ENCODE data around the gene AQP3.
"Not testable (repeated sequence)": the region's sequence is repeated elsewhere in the genome, so short reads cannot be mapped to it uniquely, and the experiment has no call there.

The AQP3 gene

DNA sequence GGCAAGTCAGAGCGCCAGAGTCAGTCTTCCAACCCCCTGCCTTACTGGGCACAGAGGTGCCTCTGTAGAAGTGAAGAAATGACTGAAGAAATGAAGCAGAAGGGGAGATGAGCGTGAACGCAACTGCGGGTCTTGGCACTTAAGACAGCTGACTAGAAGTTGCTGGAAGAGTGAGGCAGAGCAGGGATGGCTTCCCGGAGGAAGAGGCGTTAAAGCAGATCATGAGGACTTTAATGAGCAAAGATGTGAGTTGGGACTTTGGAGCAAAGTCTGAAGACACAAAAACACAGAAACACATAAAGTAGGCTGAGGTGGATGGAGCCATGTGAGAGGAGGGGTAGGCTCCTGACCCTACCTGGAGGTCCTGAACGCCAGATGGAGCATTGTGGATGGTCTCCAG, 7.2 kb downstream of the AQP3 start:
- DNase-seq (ENCODE audit: low spot score), result no peak

DNA sequence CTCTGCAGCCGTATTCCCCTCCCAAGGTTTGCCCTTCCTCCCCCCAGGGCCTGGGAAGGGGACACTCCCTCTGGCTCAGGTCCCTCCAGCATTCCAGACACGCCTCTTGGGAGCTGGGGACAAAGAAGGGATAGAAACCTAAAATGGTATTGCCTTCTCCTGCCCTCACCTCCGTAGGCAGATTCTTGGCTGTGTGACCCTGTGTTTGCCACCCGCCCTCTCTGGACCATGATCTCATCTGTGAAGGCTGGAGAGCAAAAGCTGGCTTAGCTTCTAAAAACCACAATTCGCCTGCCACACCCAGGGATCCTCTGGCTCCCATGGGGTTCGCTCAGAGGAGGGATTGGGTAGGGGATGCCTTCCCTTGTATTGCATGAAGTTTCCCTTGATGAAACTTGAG, 7.7 kb downstream of the AQP3 start:
- DNase-seq (ENCODE audit: low spot score), result no peak

DNA sequence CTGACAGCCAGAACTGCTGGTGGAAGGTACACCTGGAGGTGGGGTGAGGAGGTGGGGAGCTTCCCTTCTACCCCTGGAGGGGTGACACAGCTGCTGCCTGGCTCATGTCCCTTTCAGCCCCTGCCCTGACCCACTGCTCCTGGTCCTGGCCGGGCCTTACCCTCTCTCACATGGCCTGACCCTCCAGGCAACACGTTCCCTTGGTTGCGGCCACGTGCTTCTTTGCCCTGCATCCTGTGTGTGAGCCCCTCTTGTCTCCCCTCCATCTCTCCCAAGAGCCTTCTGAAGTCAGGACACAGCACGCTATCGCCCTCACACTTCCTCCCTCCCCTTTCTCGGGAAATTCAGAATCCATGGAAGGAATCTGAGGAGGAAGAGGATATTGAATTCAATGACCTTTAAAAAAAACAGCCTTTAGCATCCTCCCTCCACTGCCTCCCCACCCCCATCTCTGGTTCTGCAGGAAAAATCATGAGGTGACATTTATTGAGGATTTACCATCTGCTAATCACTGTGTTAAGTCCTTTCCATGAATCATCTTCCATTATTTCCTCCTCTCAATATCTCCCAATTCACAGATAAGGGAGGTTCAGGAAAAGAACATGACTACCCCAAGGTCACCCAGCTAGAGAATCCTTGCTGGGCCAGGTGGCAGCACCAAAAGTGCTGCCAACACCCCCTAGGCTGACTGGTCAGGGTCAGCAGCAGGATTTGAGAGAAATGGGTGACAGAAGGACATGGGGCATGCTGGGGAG, 8.3 kb downstream of the AQP3 start:
- DNase-seq (ENCODE audit: low spot score), result no peak

DNA sequence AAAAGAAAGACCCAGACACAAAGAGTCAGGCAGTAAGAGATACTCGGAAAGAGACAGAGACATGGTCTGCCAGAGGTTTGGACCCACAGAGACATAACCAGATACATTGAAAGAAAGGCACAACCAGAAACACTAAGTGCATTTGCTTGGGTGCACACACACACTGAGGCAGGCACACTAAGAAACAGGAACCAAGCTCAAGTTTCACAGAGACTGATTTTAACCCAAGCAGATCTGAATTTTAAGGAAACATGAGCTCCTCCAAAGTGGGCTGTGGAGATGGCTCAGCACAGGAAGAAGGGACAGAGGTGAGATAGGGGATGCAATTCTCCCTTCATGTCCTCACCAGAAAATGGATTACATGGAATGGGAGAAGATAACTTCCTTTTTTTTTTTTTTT, 9.5 kb downstream of the AQP3 start:
- no peak for DNase-seq (ENCODE audit: low spot score)

DNA sequence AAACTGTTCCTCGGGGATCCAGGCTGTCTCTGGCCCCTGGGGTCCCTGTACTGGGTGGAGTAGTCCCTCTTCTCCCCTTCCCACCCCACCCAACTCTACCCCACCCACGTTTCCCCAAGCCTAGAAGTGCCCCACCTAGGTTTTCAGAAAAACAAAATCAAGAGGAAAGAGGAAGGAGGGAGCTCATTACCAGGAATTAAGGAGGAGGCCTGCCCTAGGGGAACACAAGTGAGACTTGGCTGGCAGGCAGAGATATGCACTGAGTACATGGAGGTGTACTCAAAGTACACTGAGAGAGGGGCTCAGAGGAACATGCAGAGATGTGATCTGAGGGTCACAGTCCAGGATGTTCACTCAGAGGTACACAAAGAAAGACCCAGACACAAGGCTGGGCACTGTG, 10.2 kb downstream of the AQP3 start:
- DNase-seq (ENCODE audit: low spot score), result no peak

DNA sequence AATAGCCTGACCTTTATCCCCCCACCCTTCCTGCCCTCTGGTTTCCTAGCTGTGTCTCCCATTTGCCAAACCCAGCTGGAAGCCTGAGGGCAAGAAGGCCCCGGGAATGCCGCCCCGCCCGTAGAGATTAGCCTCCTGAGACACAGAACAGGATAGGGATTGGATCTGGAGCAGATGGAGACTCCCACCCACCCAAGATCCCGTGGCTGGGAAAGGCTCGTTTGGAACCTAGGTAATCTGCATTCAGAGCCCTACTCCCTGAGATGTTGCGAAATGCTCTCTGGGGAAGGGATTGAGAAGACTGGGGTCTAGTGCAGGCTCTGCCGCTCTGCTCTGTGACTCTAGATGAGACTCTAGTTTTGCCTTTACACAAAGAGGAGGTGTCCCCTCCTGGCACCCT, 10.9 kb downstream of the AQP3 start:
- no peak for DNase-seq (ENCODE audit: low spot score)

DNA sequence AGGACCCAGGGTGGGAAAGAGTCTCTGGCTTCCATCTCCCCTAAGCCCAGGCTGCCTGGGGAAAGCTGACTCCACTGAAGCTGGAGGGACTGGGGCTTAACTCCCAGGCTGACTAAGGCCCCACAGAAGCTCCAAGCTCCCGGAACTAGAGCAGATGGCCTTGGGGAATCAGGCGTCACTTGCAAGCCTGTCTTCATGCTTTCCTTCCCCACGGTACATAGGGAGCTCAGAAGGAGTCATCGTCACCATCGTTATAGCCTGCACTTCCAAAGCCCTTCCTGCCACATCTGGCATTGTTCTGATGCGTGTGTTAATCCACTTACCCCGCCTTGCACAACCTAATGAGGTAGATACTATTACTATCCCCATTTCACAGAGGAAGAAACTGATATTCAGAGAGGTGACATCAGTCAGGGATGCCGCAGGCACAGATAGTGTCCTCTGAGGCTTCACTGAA, 11.5 kb downstream of the AQP3 start:
- no peak for DNase-seq (ENCODE audit: low spot score)

DNA sequence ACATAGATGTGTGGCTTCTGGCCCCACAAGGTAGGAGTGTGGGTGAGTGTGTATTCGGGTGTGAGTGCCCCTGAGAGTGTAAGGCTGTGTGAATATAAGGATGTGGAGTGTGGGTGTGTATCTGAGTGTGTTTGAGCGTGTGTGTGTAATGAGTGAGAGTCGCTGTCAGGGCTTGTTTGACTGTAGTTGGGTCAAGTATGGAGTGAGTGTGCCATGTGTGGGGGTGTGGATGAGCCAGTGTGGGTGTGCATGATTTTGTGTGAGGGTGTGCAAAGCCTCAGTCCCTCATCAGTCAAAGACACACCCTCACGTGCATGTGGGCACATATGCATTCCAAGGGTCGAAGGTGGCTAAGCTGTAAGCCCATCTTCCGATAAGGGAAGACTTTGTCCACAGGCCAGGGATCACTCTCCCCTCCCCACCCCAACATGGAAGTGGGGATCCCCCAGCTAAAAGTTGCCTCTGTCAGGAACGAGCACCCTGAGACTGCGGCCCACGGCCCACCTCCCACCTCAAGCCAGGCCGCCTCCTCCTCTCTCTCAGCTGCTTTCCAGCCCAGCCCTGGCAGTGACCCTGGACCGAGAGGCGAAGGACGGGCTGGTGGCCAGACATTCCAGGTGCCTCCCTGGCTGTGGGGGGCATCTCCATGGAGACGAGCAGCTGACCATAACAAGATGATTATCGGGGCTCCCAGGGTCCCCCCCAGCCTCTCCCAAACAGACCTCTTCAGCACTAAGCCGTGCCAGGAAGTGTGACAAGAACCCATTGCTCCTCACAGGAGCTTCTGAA, 12.9 kb downstream of the AQP3 start:
- DNase-seq (ENCODE audit: low spot score), result no peak

DNA sequence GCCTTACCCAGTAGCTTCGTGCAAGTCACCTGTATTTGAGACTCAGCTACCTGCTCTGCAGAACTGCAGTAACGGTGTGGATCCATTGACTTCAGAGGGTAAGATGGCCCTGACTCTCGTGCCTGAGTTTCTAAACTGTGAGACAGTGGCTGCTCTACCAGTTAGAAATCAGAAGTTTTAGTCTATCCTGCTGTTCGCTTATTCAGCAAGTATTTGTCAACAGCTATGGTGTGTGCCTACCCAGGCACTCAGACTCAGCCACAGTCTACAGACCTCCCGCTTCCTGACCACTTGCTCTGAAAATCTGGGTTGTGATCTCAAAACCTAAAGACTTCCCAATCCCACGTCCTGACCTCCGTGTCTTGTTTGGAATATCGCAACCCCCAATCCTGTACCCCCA, 13.5 kb downstream of the AQP3 start:
- DNase-seq (ENCODE audit: low spot score), result no peak

DNA sequence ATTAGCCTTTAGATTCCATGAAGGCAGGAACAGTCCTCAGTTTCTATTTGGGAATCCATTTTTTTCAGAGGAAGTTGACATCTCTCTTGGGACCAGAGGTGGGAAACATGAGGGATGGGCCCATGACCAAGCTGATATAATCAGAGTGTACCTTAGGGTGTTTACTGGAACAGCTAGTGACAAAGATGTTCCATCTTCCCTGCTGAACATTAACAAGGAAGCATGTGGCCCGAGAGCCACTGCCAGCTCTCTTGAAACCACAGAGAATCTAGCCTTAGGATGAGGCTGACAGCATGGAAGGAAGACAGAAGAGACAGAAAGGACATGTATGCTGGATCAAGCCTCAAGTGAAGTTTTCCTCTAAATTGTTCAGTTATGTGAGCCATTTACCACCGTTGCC, 16.0 kb downstream of the AQP3 start:
- DNase-seq (ENCODE audit: low spot score), result no peak

DNA sequence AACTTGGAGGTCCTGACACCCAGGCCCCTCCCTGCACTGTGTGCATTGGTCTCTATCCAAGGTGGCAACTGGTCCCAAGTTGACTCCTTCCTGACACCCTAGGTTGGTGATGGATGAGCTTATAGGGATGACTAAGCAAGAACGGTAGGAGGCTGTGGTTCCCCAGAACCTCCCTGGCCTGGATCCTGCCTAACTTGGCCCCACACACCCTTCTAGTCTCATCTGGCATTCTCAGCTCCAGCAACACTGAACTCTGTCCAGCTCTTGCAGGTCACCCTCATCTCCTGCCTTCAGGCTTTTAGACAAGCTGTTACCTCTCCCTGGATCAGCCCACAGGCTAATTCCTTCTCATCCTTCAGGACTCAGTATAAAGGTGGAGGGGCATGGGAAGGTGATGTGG, 16.5 kb downstream of the AQP3 start:
- DNase-seq (ENCODE audit: low spot score), result no peak

DNA sequence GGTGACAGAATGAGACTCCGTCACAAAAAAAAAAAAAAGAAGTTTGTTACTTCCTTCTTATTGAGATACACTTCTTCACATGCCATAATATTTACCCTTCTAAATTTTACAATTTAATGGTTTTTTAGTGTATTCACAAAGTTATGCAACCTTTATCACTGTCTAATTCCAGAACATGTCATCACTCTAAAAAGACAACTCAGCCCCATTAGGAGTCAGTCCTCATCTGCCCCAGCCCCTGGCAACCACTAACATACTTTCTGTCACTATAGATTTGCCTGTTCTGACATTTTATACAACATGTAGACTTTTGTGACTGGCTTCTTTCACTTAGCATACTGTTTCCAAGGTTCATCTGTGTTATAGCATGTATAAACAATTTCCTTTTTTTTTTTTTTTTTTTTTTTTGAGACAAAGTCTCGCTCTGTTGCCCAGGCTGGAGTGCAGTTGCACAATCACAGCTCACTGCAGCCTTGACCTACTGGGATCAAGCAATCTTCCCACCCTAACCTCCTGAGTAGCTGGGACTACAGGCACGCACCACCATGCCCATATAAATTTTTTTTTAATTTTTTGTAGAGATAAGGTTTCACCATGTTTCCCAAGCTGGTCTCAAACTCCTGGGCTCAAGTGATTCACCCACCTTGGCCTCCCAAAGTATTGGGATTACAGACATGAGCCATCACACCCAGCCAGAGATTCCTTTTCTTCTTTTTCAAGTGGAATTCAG, 18.0 kb downstream of the AQP3 start:
- DNase-seq (ENCODE audit: low spot score), result no peak

DNA sequence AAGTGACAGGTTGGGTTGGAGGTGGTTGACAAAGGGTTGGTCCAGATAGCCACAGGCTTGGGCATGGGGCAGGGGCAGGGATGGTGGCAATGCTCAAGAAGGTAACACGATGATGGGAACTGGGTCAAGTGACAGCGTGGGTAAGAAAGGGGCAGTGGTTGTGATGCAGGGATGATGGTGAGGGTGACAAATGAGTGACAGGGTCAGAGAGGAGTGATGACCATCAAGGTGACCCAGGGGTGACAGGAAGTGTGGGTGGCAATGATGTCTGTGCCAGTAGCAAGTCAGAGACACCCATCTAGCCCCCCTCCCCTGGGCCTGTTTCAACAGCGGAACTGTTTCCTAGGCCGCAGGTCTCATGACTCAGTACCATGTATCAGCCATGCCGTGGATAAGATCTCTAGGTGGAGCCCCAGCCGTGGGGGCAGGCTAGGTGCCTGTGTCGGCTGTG, 20.5 kb downstream of the AQP3 start:
- no peak for DNase-seq (ENCODE audit: low spot score)

DNA sequence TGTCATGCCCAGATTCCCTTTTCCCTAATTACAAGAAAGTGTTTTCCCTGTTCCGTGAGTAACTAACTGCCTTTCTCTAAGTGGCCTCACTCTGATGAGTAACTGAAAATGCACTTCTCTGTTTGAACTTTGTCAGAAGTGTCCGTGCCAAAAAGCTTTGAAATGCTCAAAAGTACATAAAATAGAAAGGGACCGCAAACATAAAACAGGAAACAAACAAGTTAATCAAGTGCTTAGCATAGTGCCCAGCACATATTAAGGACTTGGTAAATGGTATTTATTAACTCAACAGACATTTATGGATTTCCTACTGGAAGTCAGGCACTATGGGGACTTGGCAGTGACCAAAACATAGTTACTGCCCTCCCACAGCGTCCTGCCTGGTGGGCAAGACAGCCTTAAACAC, 22.3 kb downstream of the AQP3 start:
- DNase-seq (ENCODE audit: low spot score), result no peak

DNA sequence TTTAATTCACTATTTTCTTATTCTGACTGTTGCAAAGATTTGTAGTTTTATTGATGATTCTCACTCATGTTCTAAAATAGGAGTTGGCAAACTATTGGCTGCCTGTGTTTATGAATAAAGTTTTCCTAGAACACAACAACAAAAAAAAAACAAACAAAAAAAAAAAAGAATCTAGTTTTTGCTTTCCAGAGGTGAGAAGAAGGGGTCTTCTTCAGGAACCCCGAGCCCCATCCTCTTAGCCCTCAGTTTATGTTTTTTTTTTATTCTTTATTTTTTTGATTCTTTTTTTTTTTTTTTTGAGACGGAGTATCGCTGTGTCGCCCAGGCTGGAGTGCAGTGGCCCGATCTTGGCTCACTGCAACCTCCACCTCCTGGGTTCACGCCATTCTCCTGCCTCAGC, 22.9 kb downstream of the AQP3 start:
- DNase-seq (ENCODE audit: low spot score), result not testable (repeated sequence)

DNA sequence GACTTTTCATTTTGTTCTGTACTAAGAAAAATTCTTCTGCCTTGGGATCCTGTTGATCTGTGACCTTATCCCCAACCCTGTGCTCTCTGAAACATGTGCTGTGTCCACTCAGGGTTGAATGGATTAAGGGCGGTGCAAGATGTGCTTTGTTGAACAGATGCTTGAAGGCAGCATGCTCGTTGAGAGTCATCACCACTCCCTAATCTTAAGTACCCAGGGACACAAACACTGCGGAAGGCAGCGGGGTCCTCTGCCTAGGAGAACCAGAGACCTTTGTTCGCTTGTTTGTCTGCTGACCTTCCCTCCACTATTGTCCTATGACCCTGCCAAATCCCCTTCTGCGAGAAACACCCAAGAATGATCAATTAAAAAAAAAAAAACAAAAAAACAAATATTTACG, 23.4 kb downstream of the AQP3 start:
- not testable (repeated sequence) for DNase-seq (ENCODE audit: low spot score)

DNA sequence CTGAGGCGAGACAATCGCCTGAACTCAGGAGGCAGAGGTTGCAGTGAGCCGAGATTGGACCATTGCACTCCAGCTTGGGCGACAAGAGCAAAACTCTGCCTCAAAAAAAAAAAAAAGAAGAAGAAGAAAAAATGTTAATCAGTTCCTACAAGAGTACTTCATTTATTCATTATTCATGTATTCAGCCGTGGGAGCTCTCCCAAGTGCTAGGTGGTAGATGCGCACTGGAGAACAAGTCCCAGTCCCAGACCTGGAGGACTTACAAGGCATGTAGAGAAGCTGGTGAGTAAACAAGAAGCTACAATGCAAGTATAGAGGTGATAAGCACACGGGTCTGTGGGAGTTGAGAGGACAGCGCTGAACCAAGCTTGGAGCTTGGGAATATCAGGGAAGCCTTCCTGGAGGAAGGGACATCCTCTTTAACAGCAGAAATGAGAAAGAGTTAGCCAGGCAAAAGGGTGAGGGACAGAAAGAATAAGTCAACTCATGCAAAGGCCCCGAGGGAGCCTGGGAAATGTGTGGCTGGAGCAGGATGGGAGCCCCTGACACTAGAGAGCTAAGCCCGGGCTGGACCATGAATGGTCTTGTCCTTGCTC, 27.6 kb downstream of the AQP3 start:
- no peak for DNase-seq (ENCODE audit: low spot score)

DNA sequence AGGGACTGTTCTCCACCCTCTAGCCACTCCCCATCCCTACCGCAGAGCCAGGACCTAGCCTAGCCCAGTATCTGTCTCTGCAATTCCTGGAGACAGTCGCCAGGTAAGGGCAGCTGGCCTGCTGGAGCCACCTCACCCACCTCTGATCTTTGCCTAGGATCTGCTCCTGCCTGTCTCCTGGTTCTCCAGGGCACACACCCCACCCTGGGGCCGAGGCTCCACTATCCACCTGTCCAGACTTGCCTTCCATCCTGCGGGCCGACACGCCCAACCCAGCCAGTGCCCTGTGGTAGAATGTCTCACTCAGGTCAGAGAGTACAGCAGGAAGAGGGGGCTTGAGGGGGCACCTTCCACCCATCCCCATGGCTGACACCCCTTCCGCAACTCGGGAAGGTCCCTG, 29.3 kb downstream of the AQP3 start:
- DNase-seq (ENCODE audit: low spot score), result no peak

DNA sequence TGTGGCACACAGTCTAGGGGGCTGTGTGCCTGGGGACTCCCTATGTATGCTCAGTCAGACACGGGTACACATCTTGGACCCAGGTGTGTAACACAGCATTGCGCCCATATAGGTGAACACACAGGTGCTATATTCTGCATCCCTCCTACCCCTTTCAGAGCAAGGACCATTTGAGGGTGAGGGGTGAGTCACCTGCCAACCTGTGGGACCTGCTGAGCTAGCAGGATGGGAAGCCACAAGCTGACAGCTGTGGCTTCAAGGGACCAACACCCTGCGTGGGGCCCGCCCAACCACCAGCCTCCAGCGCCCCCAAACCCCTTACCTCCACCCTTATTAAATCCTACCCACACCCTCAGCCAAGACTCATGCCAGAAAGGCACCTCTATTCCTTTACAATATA, 30.4 kb downstream of the AQP3 start:
- DNase-seq (ENCODE audit: low spot score), result no peak

DNA sequence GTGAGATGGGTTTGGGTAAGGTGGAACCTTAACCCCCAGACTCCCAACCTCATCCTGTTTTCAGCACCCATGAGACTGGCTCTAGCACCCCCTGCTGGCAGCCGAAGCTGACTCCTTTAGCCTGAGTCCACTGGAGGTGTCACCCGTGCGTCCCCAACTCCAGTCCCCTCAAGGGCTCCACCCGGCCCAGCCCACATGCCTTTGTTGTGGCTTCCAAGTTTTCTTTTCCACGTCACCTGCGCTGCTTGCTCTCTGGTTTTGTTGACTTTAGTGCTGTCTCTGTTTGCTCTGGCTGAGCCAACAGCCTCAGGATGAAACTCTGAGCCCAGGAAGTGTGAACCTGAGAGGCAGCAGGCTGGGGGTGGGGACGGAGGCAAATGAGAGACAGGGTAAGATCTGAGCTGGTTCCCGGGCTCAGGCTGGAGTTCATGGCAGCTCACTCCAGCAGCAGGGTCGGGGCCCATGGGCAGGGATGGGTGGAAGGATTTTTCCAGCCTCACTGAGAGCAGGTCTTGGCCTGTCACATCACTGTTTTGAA, 31.8 kb downstream of the AQP3 start:
- DNase-seq (ENCODE audit: low spot score), result peak; percentile 28

DNA sequence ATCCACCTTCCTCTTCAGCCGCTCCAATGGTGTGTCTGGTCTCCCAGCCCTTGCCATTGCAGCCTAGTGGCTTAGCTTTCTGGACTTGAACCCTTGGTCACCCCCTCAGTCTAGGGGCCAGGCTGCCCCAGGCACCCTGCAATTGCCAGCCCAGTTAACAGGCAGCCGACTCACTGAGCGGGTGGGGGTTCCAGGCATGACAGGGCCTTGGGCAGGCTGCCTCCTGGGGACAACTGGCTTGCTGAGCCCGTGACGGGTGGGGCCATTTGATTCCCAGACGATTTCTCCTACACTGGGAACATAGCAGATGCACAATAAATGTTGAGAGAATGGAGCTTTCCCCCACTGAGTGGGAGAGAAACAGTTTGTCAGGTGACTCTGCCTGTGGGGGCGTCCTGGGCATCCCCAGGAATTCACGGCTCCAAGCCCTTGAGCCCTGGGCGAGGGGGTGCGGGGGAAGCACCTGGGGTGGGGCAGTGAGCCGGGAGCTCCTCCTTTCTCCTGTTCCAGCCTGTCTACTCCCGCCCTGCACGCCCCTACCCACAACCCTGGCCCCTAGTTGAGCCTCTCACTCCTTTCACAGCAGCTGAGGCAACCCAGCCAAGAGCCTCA, 32.4 kb downstream of the AQP3 start:
- no peak for DNase-seq (ENCODE audit: low spot score)

DNA sequence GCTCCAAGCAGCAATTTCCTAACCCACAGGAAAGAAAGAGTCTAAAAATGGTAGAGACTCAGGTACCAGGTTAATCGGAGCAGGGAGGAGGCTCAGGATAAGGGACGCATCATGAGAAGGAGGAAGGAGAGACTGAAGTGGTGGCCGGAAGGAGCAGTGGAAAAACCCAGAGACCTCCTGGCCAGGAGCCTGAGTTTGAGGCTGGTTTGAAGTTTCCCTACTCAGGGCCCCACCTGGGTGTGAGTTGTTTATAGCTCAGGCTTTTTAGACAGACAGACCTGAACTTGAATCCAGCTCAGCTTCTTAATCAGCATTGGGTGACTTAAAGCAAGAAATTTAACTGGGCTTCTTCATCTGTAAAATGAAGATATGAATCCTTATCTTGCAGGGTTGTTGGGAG, 33.1 kb downstream of the AQP3 start:
- no peak for DNase-seq (ENCODE audit: low spot score)
